D721Med (cell line): ENCODE data around the gene ABI2.

ENCODE experiments used
- DNase-seq: peaks from one replicate; pipeline ENCODE4 v3.0.0; 2011; ENCODE audit warnings: low spot score; ENCODE audit not compliant: insufficient read length
- FAIRE-seq: peaks from 2 replicates; lab custom pipeline; 2011; peaks lifted over from hg19 to GRCh38; lab: Jason Lieb, UNC
- CTCF ChIP-seq: IDR thresholded peaks from 2 replicates; pipeline ENCODE4 v1.5.1; 2012; ENCODE audit warnings: mild to moderate bottlenecking, control low read depth; ENCODE audit not compliant: insufficient read depth; ENCODE audit errors: missing control alignments

ABI2 gene

GRCh38 chr2:203438528-203438927, 110.3 kb downstream of the ABI2 start:
- no peak for TF ChIP-seq CTCF
- no peak for FAIRE-seq
- DNase-seq = no peak

- no peak for TF ChIP-seq CTCF
- DNase-seq = no peak
- FAIRE-seq = no peak
Measured at GRCh38 chr2:203440671-203441070, 112.5 kb downstream of the ABI2 start.

GRCh38 chr2:203441463-203441862, 113.3 kb downstream of the ABI2 start:
- no peak for TF ChIP-seq CTCF
- FAIRE-seq (no peak), DNase-seq (no peak)

- FAIRE-seq (no peak), DNase-seq (no peak)
- no peak for TF ChIP-seq CTCF
Measured at GRCh38 chr2:203442463-203442862, 114.3 kb downstream of the ABI2 start.

GRCh38 chr2:203444738-203445137, 116.5 kb downstream of the ABI2 start:
- TF ChIP-seq CTCF = no peak
- FAIRE-seq (no peak), DNase-seq (no peak)

GRCh38 chr2:203446071-203446481, 117.9 kb downstream of the ABI2 start:
- DNase-seq (no peak), FAIRE-seq (no peak)
- TF ChIP-seq CTCF = no peak

- FAIRE-seq = no peak
Measured at GRCh38 chr2:203446780-203447179, 118.6 kb downstream of the ABI2 start.

More at GRCh38 chr2:203446780-203447179, 118.6 kb downstream of the ABI2 start:
- no peak for TF ChIP-seq CTCF
- no peak for DNase-seq
